Measurements from ENCODE around the gene GRIK4.

GRCh38 chr11:120972621-120973020, 461.1 kb downstream of the GRIK4 start:
- TF ChIP-seq POLR2A (IDR thresholded peaks at IDR 0.05): no peak
- TF ChIP-seq CTCF (IDR thresholded peaks at IDR 0.05): no peak
